Right lobe of liver (tissue), 6 donors: Measurements from ENCODE around the gene PTOV1. TPM values are rescaled to one million over a fixed set of nuclear protein-coding genes. Genes with fewer than 3 reads are reported as not detected.

ENCODE experiments used
- ATAC-seq, 4 donors: fragments of 200-7000 bp; cut with Tn5 transposase; one replicate each; pipeline ENCODE4 v1.9.1; 2020; ENCODE audit warnings: mild to moderate bottlenecking in 4 of 4, moderate library complexity in 4 of 4
- DNase-seq, 3 donors: peaks; one replicate each; pipeline ENCODE4 v3.0.0-alpha.2; 2020
- H3K27ac ChIP-seq, 3 donors: fragments of 200-600 bp; one replicate each; pipeline ENCODE4 v1.8.0; 2022
- H3K27me3 ChIP-seq, 2 donors: fragments of 200-600 bp; one replicate each; pipeline ENCODE4 v1.8.0; 2022
- H3K36me3 ChIP-seq, 4 donors: fragments of 200-600 bp; sonication (generic) in 1 of 4; one replicate each; pipeline versions ENCODE4 v1.5.1 to v1.8.0; 2017 to 2022; ENCODE audit warnings: control low read depth in 1 of 4
- H3K4me1 ChIP-seq, 4 donors: fragments of 200-600 bp; sonication (generic) in 1 of 4; one replicate each; pipeline versions ENCODE4 v1.5.1 to v1.8.0; 2017 to 2022; ENCODE audit warnings: control low read depth in 1 of 4
- H3K4me3 ChIP-seq, 3 donors: fragments of 200-600 bp; one replicate each; pipeline ENCODE4 v1.8.0; 2022
- H3K9me3 ChIP-seq, 4 donors: fragments of 200-600 bp; sonication (generic) in 1 of 4; one replicate each; pipeline versions ENCODE4 v1.5.1 to v1.8.0; 2017 to 2022; ENCODE audit warnings: control low read depth in 1 of 4
- CTCF ChIP-seq, 4 donors: fragments of 200-600 bp in 3 of 4; fragments of 450-650 bp in 1 of 4; IDR thresholded peaks; one replicate each; pipeline versions ENCODE4 v1.5.1 to v1.8.0; 2016 to 2022; ENCODE audit warnings: antibody characterized with exemption in 4 of 4, mild to moderate bottlenecking in 2 of 4
- POLR2A ChIP-seq: fragments of 450-650 bp; IDR thresholded peaks from one replicate; pipeline ENCODE4 v1.6.1; 2017; ENCODE audit warnings: antibody characterized with exemption, mild to moderate bottlenecking
- WGBS: methylation state at CpG from one replicate; pipeline ENCODE4 v1.1.6; 2018; ENCODE audit warnings: low coverage, low lambda C conversion rate; ENCODE audit not compliant: insufficient coverage; ENCODE audit errors: missing lambda C conversion rate; 5-methylcytosine and 5-hydroxymethylcytosine counted together
- intact Hi-C, 2 donors: fragments of 100-400 bp; cut with DNase I; formaldehyde crosslinking; loops; one replicate each; pipeline versions ENCODE4 v1.11.2 to v1.14.1; 2022
- total RNA-seq, 6 experiments: library from RNA; depleted of rRNA in 2 of 6; stranded (reverse); fragments of >200 nt in 2 of 6; fragmentation: NEBNext Ultra II Directional in 3 of 6; extraction: Animal tissue kit (Norgen Biotek cat#: 25700) in 3 of 6; gene quantifications; one replicate each; pipeline versions ENCODE4 v1.1.0 to v1.2.4, GENCODE V29; 2016 to 2023
- donor health status: DM: no; HTN: yes; CAD: no.
- donor health status: DM: no; HTN: no; CAD: no.
- donor health status: DM: no; HTN: no; CAD: no.
- donor health status: DM: no; HTN: yes; CAD: no.
- donor health status: DM: no; HTN: yes; CAD: no.

The PTOV1 gene
- total RNA-seq, 6 experiments from 2014 or later: 44.4 to 93.0 (median 69.6) TPM

GRCh38 chr19:49884109-49884508 lies 33.1 kb downstream of the PTOV1 start:
- peaks cover 3 to 67% (median 34%) of the 10 kb centered on the region in 4 donors for H3K36me3 ChIP-seq

GRCh38 chr19:49884760-49885159 lies 33.8 kb downstream of the PTOV1 start:
- Histone ChIP-seq H3K4me1 (no peaks in the 10 kb centered on the region), H3K27ac (no peak overlapping the region), H3K9me3 (no peaks in the 10 kb centered on the region), H3K36me3 (peaks cover 3 to 60% (median 34%) of the 10 kb centered on the region in 4 donors), H3K27me3 (no peaks in the 10 kb centered on the region), H3K4me3 (no peak overlapping the region)
- WGBS: 80% methylated on average over 1 of the region's 3 CpGs
- intact Hi-C loops: no loop called here
- ATAC-seq: no peak
- no peak for TF ChIP-seq CTCF (IDR thresholded peaks at IDR 0.05)
- TF ChIP-seq POLR2A: no peak
- DNase-seq: no peak

More at GRCh38 chr19:49884109-49884508, 33.1 kb downstream of the PTOV1 start:
- TF ChIP-seq POLR2A: no peak
- no peak for TF ChIP-seq CTCF (IDR thresholded peaks at IDR 0.05)
- peak in 2 of 3 donors; percentile 31 to 53 for DNase-seq
- WGBS: no CpG with 5 or more reads among the region's 18 CpGs
- no peak overlapping the region for H3K27ac ChIP-seq
- H3K27me3 ChIP-seq: no peaks in the 10 kb centered on the region
- no peak overlapping the region for H3K4me3 ChIP-seq
- H3K4me1 ChIP-seq: no peaks in the 10 kb centered on the region
- intact Hi-C loops: no loop called here
- H3K9me3 ChIP-seq: no peaks in the 10 kb centered on the region
- no peak for ATAC-seq

GRCh38 chr19:49887037-49887664 lies 36.2 kb downstream of the PTOV1 start:
- Histone ChIP-seq H3K27me3 (no peaks in the 10 kb centered on the region), H3K36me3 (peaks cover 3 to 39% (median 22%) of the 10 kb centered on the region in 4 donors), H3K27ac (no peak overlapping the region), H3K4me1 (peaks cover 0 to 7% (median 0%) of the 10 kb centered on the region in 4 donors), H3K9me3 (no peaks in the 10 kb centered on the region), H3K4me3 (no peak overlapping the region)
- 55% methylated on average over 9 of the region's 23 CpGs for WGBS
- DNase-seq (peak in 1 of 3 donors; percentile 44), ATAC-seq (peak in 1 of 4 donors; percentile 29)
- intact Hi-C loops: no loop called here
- no peak for TF ChIP-seq POLR2A
- TF ChIP-seq CTCF (IDR thresholded peaks at IDR 0.05): no peak

- no peak overlapping the region for H3K27ac ChIP-seq
- ATAC-seq (no peak), DNase-seq (peak in 1 of 3 donors; percentile 44)
- 90% methylated on average over 24 of the region's 54 CpGs for WGBS
- H3K4me1 ChIP-seq: peaks cover 0 to 7% (median 0%) of the 10 kb centered on the region in 4 donors
- H3K9me3 ChIP-seq: no peaks in the 10 kb centered on the region
- H3K4me3 ChIP-seq: no peak overlapping the region
- intact Hi-C loops: no loop called here
- TF ChIP-seq CTCF (IDR thresholded peaks at IDR 0.05): no peak
- peaks cover 3 to 32% (median 14%) of the 10 kb centered on the region in 4 donors for H3K36me3 ChIP-seq
- no peaks in the 10 kb centered on the region for H3K27me3 ChIP-seq
These were observed 36.9 kb downstream of the PTOV1 start for GRCh38 chr19:49887665-49888509.
